Lower leg skin (tissue), 4 donors: Measurements from ENCODE around the gene ITGB3. TPM values are rescaled to one million over a fixed set of nuclear protein-coding genes. Genes with fewer than 3 reads are reported as not detected.

Experiments used
- DNase-seq, 2 donors: peaks; one replicate each; pipeline ENCODE4 v3.0.0-alpha.2; 2019; ENCODE audit warnings: low spot score in 2 of 2
- H3K4me3 ChIP-seq: fragments of 200-600 bp; sonication (generic); 2 replicates; pipeline ENCODE4 v1.5.1; 2017; ENCODE audit warnings: mild to moderate bottlenecking, low read depth; ENCODE audit not compliant: poor library complexity, severe bottlenecking
- POLR2A ChIP-seq, 2 donors: fragments of 450-650 bp; IDR thresholded peaks; one replicate each; pipeline ENCODE4 v1.6.1; 2016 to 2017; ENCODE audit warnings: antibody characterized with exemption in 2 of 2, mild to moderate bottlenecking in 1 of 2, moderate library complexity in 1 of 2
- WGBS, 2 donors: methylation state at CpG; one replicate each; pipeline ENCODE4 v1.1.5; 2018; 5-methylcytosine and 5-hydroxymethylcytosine counted together
- intact Hi-C: fragments of 100-400 bp; cut with DNase I; formaldehyde crosslinking; loops from one replicate; pipeline ENCODE4 v1.15.0; 2023; ENCODE audit warnings: low total_unique reads
- total RNA-seq, 4 donors: library from RNA; depleted of rRNA; stranded (reverse); fragments of >200 nt; gene quantifications; one replicate each; pipeline ENCODE4 v1.1.0, GENCODE V29; 2016
- TF ChIP-seq, protein P1 (sequence below), 3 donors: fragments of 450-650 bp; IDR thresholded peaks; one replicate each; pipeline ENCODE4 v1.5.1; 2016; ENCODE audit warnings: antibody characterized with exemption in 3 of 3, mild to moderate bottlenecking in 3 of 3, moderate library complexity in 2 of 3

ITGB3 gene
- total RNA-seq, 4 donors from 2014 or later, result 2.2 to 3.7 (median 3.1) TPM

DNA sequence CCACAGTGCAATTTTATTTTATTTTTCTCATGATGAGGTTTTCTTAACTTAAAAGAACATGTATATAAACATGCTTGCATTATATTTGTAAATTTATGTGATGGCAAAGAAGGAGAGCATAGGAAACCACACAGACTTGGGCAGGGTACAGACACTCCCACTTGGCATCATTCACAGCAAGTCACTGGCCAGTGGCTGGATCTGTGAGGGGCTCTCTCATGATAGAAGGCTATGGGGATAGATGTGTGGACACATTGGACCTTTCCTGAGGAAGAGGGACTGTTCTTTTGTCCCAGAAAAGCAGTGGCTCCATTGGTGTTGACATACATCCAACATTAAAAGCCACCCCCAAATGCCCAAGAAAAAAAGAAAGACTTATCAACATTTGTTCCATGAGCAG is 57.8 kb downstream of the ITGB3 start:
- TF ChIP-seq, protein P1, sequence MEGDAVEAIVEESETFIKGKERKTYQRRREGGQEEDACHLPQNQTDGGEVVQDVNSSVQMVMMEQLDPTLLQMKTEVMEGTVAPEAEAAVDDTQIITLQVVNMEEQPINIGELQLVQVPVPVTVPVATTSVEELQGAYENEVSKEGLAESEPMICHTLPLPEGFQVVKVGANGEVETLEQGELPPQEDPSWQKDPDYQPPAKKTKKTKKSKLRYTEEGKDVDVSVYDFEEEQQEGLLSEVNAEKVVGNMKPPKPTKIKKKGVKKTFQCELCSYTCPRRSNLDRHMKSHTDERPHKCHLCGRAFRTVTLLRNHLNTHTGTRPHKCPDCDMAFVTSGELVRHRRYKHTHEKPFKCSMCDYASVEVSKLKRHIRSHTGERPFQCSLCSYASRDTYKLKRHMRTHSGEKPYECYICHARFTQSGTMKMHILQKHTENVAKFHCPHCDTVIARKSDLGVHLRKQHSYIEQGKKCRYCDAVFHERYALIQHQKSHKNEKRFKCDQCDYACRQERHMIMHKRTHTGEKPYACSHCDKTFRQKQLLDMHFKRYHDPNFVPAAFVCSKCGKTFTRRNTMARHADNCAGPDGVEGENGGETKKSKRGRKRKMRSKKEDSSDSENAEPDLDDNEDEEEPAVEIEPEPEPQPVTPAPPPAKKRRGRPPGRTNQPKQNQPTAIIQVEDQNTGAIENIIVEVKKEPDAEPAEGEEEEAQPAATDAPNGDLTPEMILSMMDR (IDR thresholded peaks at IDR 0.05), result no peak
- no peak for TF ChIP-seq POLR2A (IDR thresholded peaks at IDR 0.05)
- intact Hi-C loops, result no loop called here
- H3K4me3 ChIP-seq, result no peak overlapping the region
- DNase-seq, result peak in 1 of 2 donors; percentile 59

DNA sequence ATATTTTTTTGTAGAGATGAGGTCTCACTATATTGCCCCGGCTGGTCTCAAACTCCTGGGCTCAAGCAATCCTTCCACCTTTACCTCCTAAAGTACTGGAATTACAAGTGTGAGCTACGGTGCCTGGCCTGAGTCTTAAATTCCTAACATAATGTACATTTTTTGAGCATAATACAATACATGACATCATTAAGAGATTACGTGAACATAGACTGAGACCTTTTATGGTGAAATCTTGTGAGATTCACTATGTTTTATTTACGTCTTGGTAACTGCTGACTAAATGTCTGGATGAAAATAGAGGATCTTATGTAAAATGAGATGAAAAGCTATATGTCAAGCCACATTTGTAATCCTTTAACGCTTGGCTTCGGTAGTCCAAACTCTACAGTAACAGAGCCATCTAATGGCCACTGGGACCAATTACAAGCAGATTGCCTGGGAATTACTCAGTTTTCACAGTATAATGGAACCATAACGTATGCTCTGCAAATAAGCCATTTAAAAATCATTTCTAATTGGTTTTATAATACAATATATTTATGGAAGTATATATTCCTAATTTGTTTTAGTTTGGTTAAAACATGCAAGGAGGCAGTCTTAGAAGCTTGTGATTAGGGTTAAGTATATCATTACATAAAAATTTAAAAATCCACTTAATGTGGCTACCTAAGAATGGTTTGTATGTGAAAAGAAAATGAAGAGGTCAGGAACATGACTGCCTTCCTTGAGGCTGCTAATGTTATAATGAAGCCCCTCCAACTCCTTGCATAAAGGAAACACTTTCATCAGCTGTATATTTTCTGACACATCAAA is 62.0 kb downstream of the ITGB3 start:
- DNase-seq, result peak in 1 of 2 donors; percentile 52
- TF ChIP-seq POLR2A (IDR thresholded peaks at IDR 0.05), result no peak
- TF ChIP-seq, protein P1 (IDR thresholded peaks at IDR 0.05), result peak in 1 of 3 donors; percentile 84
- intact Hi-C loops, result loop anchor here (5.0 kb wide), 1 partner anchor 83 kb away; no protein-coding TSS in a partner anchor
- no peak overlapping the region for H3K4me3 ChIP-seq
- WGBS, 2 donors, result 23 to 26% methylated on average over 7 of the region's 7 CpGs

DNA sequence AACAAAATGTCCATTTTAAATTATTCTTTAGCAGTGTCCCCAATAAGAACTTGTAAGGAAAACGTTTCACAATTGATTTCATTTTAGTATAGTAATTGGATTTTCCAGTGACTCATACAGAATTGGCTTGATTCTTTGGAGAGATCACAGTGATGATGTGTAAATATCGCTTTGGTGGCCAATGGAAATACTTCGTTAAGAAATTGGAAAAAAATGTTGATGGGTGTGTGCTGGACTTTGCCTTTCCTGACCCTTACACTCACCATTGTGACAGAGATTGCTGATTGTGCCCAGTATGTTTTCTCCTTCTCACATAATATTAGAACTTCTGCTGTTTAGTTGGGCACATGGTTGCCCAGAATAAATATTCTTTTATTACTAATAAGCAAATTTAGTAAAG is 62.7 kb downstream of the ITGB3 start:
- 15 to 16% methylated on average over 3 of the region's 3 CpGs for WGBS, 2 donors
- TF ChIP-seq, protein P1 (IDR thresholded peaks at IDR 0.05), result no peak
- TF ChIP-seq POLR2A (IDR thresholded peaks at IDR 0.05), result no peak
- no peak overlapping the region for H3K4me3 ChIP-seq
- no peak for DNase-seq
- intact Hi-C loops, result loop anchor here (5.0 kb wide), 1 partner anchor 84 kb away; no protein-coding TSS in a partner anchor

- intact Hi-C loops, result loop anchor here (5.0 kb wide), 1 partner anchor 85 kb away; no protein-coding TSS in a partner anchor
- no peak overlapping the region for H3K4me3 ChIP-seq
- DNase-seq, result peak in 1 of 2 donors; percentile 53
- TF ChIP-seq, protein P1 (IDR thresholded peaks at IDR 0.05), result no peak
- WGBS, 2 donors, result 51 to 62% methylated on average over 2 of the region's 2 CpGs
These were observed 63.5 kb downstream of the ITGB3 start for GRCh38 chr17:47317119-47317518.

- intact Hi-C loops, result loop anchor here (5.0 kb wide), 1 partner anchor 86 kb away; no protein-coding TSS in a partner anchor
- H3K4me3 ChIP-seq, result no peak overlapping the region
- 94 to 96% methylated on average over 3 of the region's 3 CpGs for WGBS, 2 donors
- no peak for DNase-seq
- TF ChIP-seq POLR2A (IDR thresholded peaks at IDR 0.05), result no peak
- TF ChIP-seq, protein P1 (IDR thresholded peaks at IDR 0.05), result no peak
These were observed 64.7 kb downstream of the ITGB3 start for GRCh38 chr17:47318197-47318918.
